Calu3 (cell line): ENCODE results near the gene GCC2. TPM values are rescaled to one million over a fixed set of nuclear protein-coding genes. Genes with fewer than 3 reads are reported as not detected.

Source experiments
- BruUV-seq: library from RNA; stranded (reverse); fragments of 400-500 nt; replicated peaks from 2 replicates; lab custom pipeline; 2021; lab: Mats Ljungman, UMichigan
- CTCF ChIA-PET: fragments of 300-600 bp; sonication (Branson Sonifier 250); formaldehyde crosslinking; loops from one replicate; lab custom pipeline; 2022; ENCODE audit warnings: antibody characterized with exemption; lab: Charles Lee
- DNase-seq: peaks from one replicate; pipeline ENCODE4 v3.0.0; 2022
- H3K27ac Mint-ChIP-seq: one replicate; pipeline ENCODE4 v1.8.0; 2022; ENCODE audit warnings: mixed read lengths; ENCODE audit not compliant: unreplicated experiment
- H3K27me3 Mint-ChIP-seq: one replicate; pipeline ENCODE4 v1.8.0; 2022; ENCODE audit warnings: mixed read lengths; ENCODE audit not compliant: unreplicated experiment
- H3K36me3 Mint-ChIP-seq: one replicate; pipeline ENCODE4 v1.8.0; 2022; ENCODE audit warnings: mild to moderate bottlenecking, moderate library complexity, mixed read lengths; ENCODE audit not compliant: insufficient read depth, unreplicated experiment
- H3K4me1 Mint-ChIP-seq: one replicate; pipeline ENCODE4 v1.8.0; 2022; ENCODE audit warnings: mild to moderate bottlenecking, low read depth, mixed read lengths; ENCODE audit not compliant: unreplicated experiment
- H3K4me3 Mint-ChIP-seq: one replicate; pipeline ENCODE4 v1.8.0; 2022; ENCODE audit warnings: mild to moderate bottlenecking, low read depth, moderate library complexity, mixed read lengths; ENCODE audit not compliant: unreplicated experiment
- H3K9me3 Mint-ChIP-seq: one replicate; pipeline ENCODE4 v1.8.0; 2022; ENCODE audit warnings: low read depth, mixed read lengths; ENCODE audit not compliant: unreplicated experiment
- CTCF ChIP-seq: fragments of 200-600 bp; IDR thresholded peaks from one replicate; pipeline ENCODE4 v1.8.0; 2022; ENCODE audit warnings: antibody characterized with exemption; ENCODE audit not compliant: unreplicated experiment
- intact Hi-C: fragments of 100-400 bp; cut with micrococcal nuclease; formaldehyde crosslinking; loops from one replicate; pipeline ENCODE4 v1.10.0; 2022; ENCODE audit not compliant: unreplicated experiment
- total RNA-seq: library from RNA; stranded (reverse); gene quantifications from 2 replicates; pipeline ENCODE4 v1.2.3, GENCODE V29; 2022

Gene GCC2
- total RNA-seq, 1 experiment from 2014 or later, result 54.9 TPM

- no peak for DNase-seq
- no peaks in the 10 kb centered on the region for H3K9me3 Mint-ChIP-seq
- TF ChIP-seq CTCF, result no peak
- no peak overlapping the region for H3K4me3 Mint-ChIP-seq
- intact Hi-C loops, result loop anchor here (5.0 kb wide), 1 partner anchor 44 kb away; no protein-coding TSS in a partner anchor
- no peak overlapping the region for H3K27ac Mint-ChIP-seq
- H3K36me3 Mint-ChIP-seq, result peaks cover 22% of the 10 kb centered on the region
- BruUV-seq, result no TSS peak
- no peaks in the 10 kb centered on the region for H3K27me3 Mint-ChIP-seq
- H3K4me1 Mint-ChIP-seq, result peaks cover 30% of the 10 kb centered on the region
- CTCF ChIA-PET, result interaction anchor here (1.2 kb wide), 1 partner anchor 98 kb away, joined by 3 read pairs; no protein-coding TSS in a partner anchor
Observed at GRCh38 chr2:108538000-108538625, 89.1 kb downstream of the GCC2 start.

- CTCF ChIA-PET, result interaction anchor here (0.9 kb wide), 1 partner anchor 178 kb away, joined by 7 read pairs; no protein-coding TSS in a partner anchor
- TF ChIP-seq CTCF, result no peak
- peaks cover 21% of the 10 kb centered on the region for H3K4me1 Mint-ChIP-seq
- no peak overlapping the region for H3K4me3 Mint-ChIP-seq
- BruUV-seq, result no TSS peak
- intact Hi-C loops, result no loop called here
- no peak for DNase-seq
- H3K9me3 Mint-ChIP-seq, result no peaks in the 10 kb centered on the region
- no peak overlapping the region for H3K27ac Mint-ChIP-seq
- no peaks in the 10 kb centered on the region for H3K27me3 Mint-ChIP-seq
- no peaks in the 10 kb centered on the region for H3K36me3 Mint-ChIP-seq
Observed at GRCh38 chr2:108541451-108541850, 92.4 kb downstream of the GCC2 start.

- BruUV-seq, result no TSS peak
Observed at GRCh38 chr2:108542071-108542470, 93.1 kb downstream of the GCC2 start.

GRCh38 chr2:108547606-108548005 is 98.6 kb downstream of the GCC2 start:
- intact Hi-C loops, result no loop called here
- CTCF ChIA-PET, result no interaction called here
- H3K36me3 Mint-ChIP-seq, result no peaks in the 10 kb centered on the region
- H3K27me3 Mint-ChIP-seq, result no peaks in the 10 kb centered on the region
- no peak overlapping the region for H3K27ac Mint-ChIP-seq
- no TSS peak for BruUV-seq
- no peaks in the 10 kb centered on the region for H3K4me1 Mint-ChIP-seq
- DNase-seq, result no peak
- no peak overlapping the region for H3K4me3 Mint-ChIP-seq
- no peaks in the 10 kb centered on the region for H3K9me3 Mint-ChIP-seq
- no peak for TF ChIP-seq CTCF

More at GRCh38 chr2:108542071-108542470, 93.1 kb downstream of the GCC2 start:
- no peak for DNase-seq
- Mint-ChIP-seq H3K4me3 (no peak overlapping the region), H3K27ac (no peak overlapping the region), H3K9me3 (no peaks in the 10 kb centered on the region), H3K27me3 (no peaks in the 10 kb centered on the region), H3K4me1 (peaks cover 15% of the 10 kb centered on the region), H3K36me3 (no peaks in the 10 kb centered on the region)
- intact Hi-C loops, result no loop called here
- CTCF ChIA-PET, result interaction anchor here (0.9 kb wide), 1 partner anchor 179 kb away, joined by 7 read pairs; no protein-coding TSS in a partner anchor
- TF ChIP-seq CTCF, result no peak
